ENCODE data around the gene SRSF3.
"Not testable (repeated sequence)": the region's sequence is repeated elsewhere in the genome, so short reads cannot be mapped to it uniquely, and the experiment has no call there.

SRSF3 gene

GRCh38 chr6:36651659-36652379 lies 57.7 kb downstream of the SRSF3 start:
- DNase-seq: no peak

- not testable (repeated sequence) for DNase-seq
These were observed 60.3 kb downstream of the SRSF3 start for GRCh38 chr6:36654469-36654868.
